CD4-positive, alpha-beta T cell (primary cell): ENCODE results near the gene CERT1. TPM values are rescaled to one million over a fixed set of nuclear protein-coding genes. Genes with fewer than 3 reads are reported as not detected.
"Not testable (repeated sequence)": the region's sequence is repeated elsewhere in the genome, so short reads cannot be mapped to it uniquely, and the experiment has no call there.

ENCODE experiments used
- ATAC-seq: fragments of 200-7000 bp; cut with Tn5 transposase; one replicate; pipeline ENCODE4 v1.10.0; 2022; ENCODE audit warnings: mild to moderate bottlenecking; ENCODE audit not compliant: poor library complexity
- CTCF ChIA-PET: fragments of 350-600 bp; sonication (Branson Sonifier 250); formaldehyde crosslinking; loops from one replicate; lab custom pipeline; 2021; ENCODE audit warnings: antibody characterized with exemption, inconsistent platforms; lab: Charles Lee
- POLR2A ChIA-PET: fragments of 350-600 bp; sonication (Branson Sonifier 250); formaldehyde crosslinking; loops from one replicate; lab custom pipeline; 2021; ENCODE audit warnings: antibody characterized with exemption, inconsistent platforms; lab: Charles Lee
- DNase-seq, 14 experiments: peaks; one replicate each; pipeline ENCODE4 v3.0.0-alpha.2; 2013 to 2020; ENCODE audit warnings: mixed read lengths in 2 of 14
- H3K27ac ChIP-seq, 2 donors: one replicate each; pipeline versions ENCODE4 v1.5.1 to v1.7.0; 2013; ENCODE audit warnings: low read length in 2 of 2, low read depth in 1 of 2, mild to moderate bottlenecking in 1 of 2
- H3K27me3 ChIP-seq, 2 experiments: 1 replicate in 1 of 2; 2 replicates in 1 of 2; pipeline versions ENCODE4 v1.6.1 to v1.7.0; 2013; ENCODE audit warnings: low read length in 2 of 2, control low read depth in 1 of 2, mild to moderate bottlenecking in 1 of 2, moderate library complexity in 1 of 2; ENCODE audit not compliant: insufficient read depth in 2 of 2, control insufficient read depth in 1 of 2
- H3K36me3 ChIP-seq: one replicate; pipeline ENCODE4 v1.6.1; 2013; ENCODE audit warnings: low read length, control low read depth; ENCODE audit not compliant: insufficient read depth
- H3K4me1 ChIP-seq: one replicate; pipeline ENCODE4 v1.6.1; 2013; ENCODE audit warnings: low read length, control low read depth; ENCODE audit not compliant: insufficient read depth
- H3K4me3 ChIP-seq: one replicate; pipeline ENCODE4 v1.5.1; 2013; ENCODE audit warnings: mild to moderate bottlenecking, low read length, moderate library complexity
- H3K9me3 ChIP-seq, 2 experiments: 1 replicate in 1 of 2; 2 replicates in 1 of 2; pipeline versions ENCODE4 v1.6.1 to v1.7.0; 2013; ENCODE audit warnings: low read length in 2 of 2, mild to moderate bottlenecking in 2 of 2, control low read depth in 1 of 2, moderate library complexity in 1 of 2; ENCODE audit not compliant: control insufficient read depth in 1 of 2, insufficient read depth in 1 of 2
- H3K27ac Mint-ChIP-seq: one replicate; pipeline ENCODE4 v1.8.0; 2020; ENCODE audit warnings: mixed read lengths
- H3K27me3 Mint-ChIP-seq: one replicate; pipeline ENCODE4 v1.8.0; 2021; ENCODE audit warnings: mixed read lengths
- H3K36me3 Mint-ChIP-seq: one replicate; pipeline ENCODE4 v1.8.0; 2021; ENCODE audit warnings: low read depth, mixed read lengths
- H3K4me1 Mint-ChIP-seq: one replicate; pipeline ENCODE4 v1.8.0; 2021; ENCODE audit warnings: low read depth, mixed read lengths
- H3K4me3 Mint-ChIP-seq: one replicate; pipeline ENCODE4 v1.8.0; 2020; ENCODE audit warnings: mild to moderate bottlenecking, mixed read lengths
- H3K9me3 Mint-ChIP-seq: one replicate; pipeline ENCODE4 v1.8.0; 2020; ENCODE audit warnings: mixed read lengths
- CTCF ChIP-seq: fragments of 200-600 bp; IDR thresholded peaks from one replicate; pipeline ENCODE4 v1.8.0; 2022; ENCODE audit warnings: antibody characterized with exemption, mild to moderate bottlenecking
- intact Hi-C, 2 experiments: fragments of 100-400 bp; cut with DNase I in 1 of 2; cut with micrococcal nuclease in 1 of 2; formaldehyde crosslinking; loops; one replicate each; pipeline versions ENCODE4 v1.15.1 to v1.9.0; 2023 to 2025; cut with DNase I, micrococcal nuclease
- total RNA-seq, 174 experiments: library from RNA in 2 of 174; stranded (reverse) in 2 of 174; gene quantifications; one replicate each; pipeline ENCODE4 v1.2.3 and lab custom pipeline; 2021 to 2026

CERT1 gene
- total RNA-seq, 2 experiments from 2014 or later = 26.5 to 28.7 TPM

GRCh38 chr5:75536694-75537360, 25.4 kb upstream of the CERT1 start:
- Mint-ChIP-seq H3K4me1 (peaks cover 28% of the 10 kb centered on the region), H3K4me3 (no peak overlapping the region), H3K36me3 (peaks cover 62% of the 10 kb centered on the region), H3K27ac (no peak overlapping the region), H3K9me3 (peaks cover 11% of the 10 kb centered on the region), H3K27me3 (no peaks in the 10 kb centered on the region)
- CTCF ChIA-PET = no interaction called here
- no peak overlapping the region for H3K27ac ChIP-seq
- H3K4me1 ChIP-seq = peaks cover 10% of the 10 kb centered on the region
- no peak for DNase-seq
- POLR2A ChIA-PET = interaction anchor here (1.0 kb wide), 1 partner anchor 25 kb away, joined by 3 read pairs; the partner anchor contains the start of gene POLK
- no peaks in the 10 kb centered on the region for H3K27me3 ChIP-seq
- peaks cover 9% of the 10 kb centered on the region for H3K36me3 ChIP-seq
- H3K4me3 ChIP-seq = no peak overlapping the region
- no peak for TF ChIP-seq CTCF
- ATAC-seq = no peak
- intact Hi-C loops = no loop called here
- peaks cover 0 to 2% of the 10 kb centered on the region in 2 experiments for H3K9me3 ChIP-seq

DNA sequence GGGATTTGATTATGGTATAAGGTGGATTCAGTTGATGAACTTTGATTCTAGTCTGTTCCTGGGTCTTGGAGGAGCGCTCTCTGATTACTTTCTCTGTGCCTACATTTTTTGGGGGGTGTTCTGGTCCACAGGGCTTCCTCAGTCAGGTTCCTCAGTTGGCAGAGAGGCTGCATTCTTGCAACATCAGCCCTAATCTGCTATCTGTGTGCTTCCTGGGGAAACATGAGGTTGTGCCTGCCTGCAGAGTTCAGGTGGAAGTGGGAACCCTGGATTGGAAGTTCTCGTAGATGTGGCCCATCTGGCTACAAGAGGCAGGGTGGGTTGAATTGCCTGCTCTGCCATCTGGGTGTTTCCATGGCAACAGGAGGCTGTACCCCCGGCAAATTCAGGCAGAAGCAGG, 24.7 kb upstream of the CERT1 start:
- no peaks in the 10 kb centered on the region for H3K27me3 Mint-ChIP-seq
- intact Hi-C loops = no loop called here
- POLR2A ChIA-PET = interaction anchor here (1.0 kb wide), 1 partner anchor 24 kb away, joined by 3 read pairs; the partner anchor contains the start of gene POLK
- no peak overlapping the region for H3K4me3 Mint-ChIP-seq
- ATAC-seq (no peak), DNase-seq (no peak)
- peaks cover 10% of the 10 kb centered on the region for H3K4me1 ChIP-seq
- no peak for TF ChIP-seq CTCF
- H3K36me3 ChIP-seq = peaks cover 9% of the 10 kb centered on the region
- H3K9me3 Mint-ChIP-seq = peaks cover 11% of the 10 kb centered on the region
- peaks cover 63% of the 10 kb centered on the region for H3K36me3 Mint-ChIP-seq
- H3K9me3 ChIP-seq = peaks cover 0 to 2% of the 10 kb centered on the region in 2 experiments
- H3K27ac Mint-ChIP-seq = no peak overlapping the region
- CTCF ChIA-PET = no interaction called here
- no peak overlapping the region for H3K4me3 ChIP-seq
- H3K27me3 ChIP-seq = no peaks in the 10 kb centered on the region
- peaks cover 28% of the 10 kb centered on the region for H3K4me1 Mint-ChIP-seq
- H3K27ac ChIP-seq = no peak overlapping the region

DNA sequence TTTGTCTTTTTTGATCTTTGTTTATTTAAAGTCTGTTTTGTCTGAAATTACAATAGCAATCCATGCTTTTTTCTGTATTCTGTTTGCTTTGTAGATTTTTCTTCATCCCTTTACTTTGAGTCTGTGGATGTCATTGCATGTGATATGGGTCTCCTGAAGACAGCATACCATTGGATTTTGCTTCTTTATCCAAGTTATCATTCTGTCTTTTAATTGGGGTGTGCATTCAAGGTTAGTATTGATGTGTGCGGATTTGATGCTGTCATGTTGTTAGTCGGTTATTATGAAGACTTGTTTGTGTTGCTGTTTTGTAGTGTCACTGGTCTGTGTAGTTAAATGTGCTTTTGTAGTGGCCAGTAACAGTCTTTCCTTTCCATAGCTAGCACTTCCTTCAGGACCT, 23.3 kb upstream of the CERT1 start:
- ChIA-PET POLR2A (no interaction called here), CTCF (no interaction called here)
- Histone ChIP-seq H3K27me3 (no peaks in the 10 kb centered on the region), H3K4me1 (peaks cover 10% of the 10 kb centered on the region), H3K4me3 (no peak overlapping the region), H3K36me3 (peaks cover 9% of the 10 kb centered on the region), H3K27ac (no peak overlapping the region), H3K9me3 (peaks cover 0 to 2% of the 10 kb centered on the region in 2 experiments)
- ATAC-seq (no peak), DNase-seq (no peak)
- Mint-ChIP-seq H3K4me3 (no peak overlapping the region), H3K36me3 (peaks cover 52% of the 10 kb centered on the region), H3K9me3 (peaks cover 11% of the 10 kb centered on the region), H3K4me1 (peaks cover 28% of the 10 kb centered on the region), H3K27ac (no peak overlapping the region), H3K27me3 (no peaks in the 10 kb centered on the region)
- no peak for TF ChIP-seq CTCF
- intact Hi-C loops = no loop called here

- peaks cover 53% of the 10 kb centered on the region for H3K36me3 Mint-ChIP-seq
- ATAC-seq, H3K4me3 Mint-ChIP-seq, DNase-seq, CTCF ChIA-PET, H3K4me3 ChIP-seq, H3K27ac ChIP-seq, H3K4me1 ChIP-seq, intact Hi-C loops, H3K27me3 ChIP-seq, POLR2A ChIA-PET, H3K27ac Mint-ChIP-seq, H3K9me3 ChIP-seq, H3K36me3 ChIP-seq, H3K27me3 Mint-ChIP-seq: not testable (repeated sequence)
- H3K4me1 Mint-ChIP-seq = peaks cover 34% of the 10 kb centered on the region
- peaks cover 11% of the 10 kb centered on the region for H3K9me3 Mint-ChIP-seq
Measured at GRCh38 chr5:75533716-75534115, 22.3 kb upstream of the CERT1 start.
